ENCODE data around the gene PRR23E. TPM values are rescaled to one million over a fixed set of nuclear protein-coding genes. Genes with fewer than 3 reads are reported as not detected.

Gene PRR23E
- total RNA-seq, 1 donor from 2014 or later, result not detected

DNA sequence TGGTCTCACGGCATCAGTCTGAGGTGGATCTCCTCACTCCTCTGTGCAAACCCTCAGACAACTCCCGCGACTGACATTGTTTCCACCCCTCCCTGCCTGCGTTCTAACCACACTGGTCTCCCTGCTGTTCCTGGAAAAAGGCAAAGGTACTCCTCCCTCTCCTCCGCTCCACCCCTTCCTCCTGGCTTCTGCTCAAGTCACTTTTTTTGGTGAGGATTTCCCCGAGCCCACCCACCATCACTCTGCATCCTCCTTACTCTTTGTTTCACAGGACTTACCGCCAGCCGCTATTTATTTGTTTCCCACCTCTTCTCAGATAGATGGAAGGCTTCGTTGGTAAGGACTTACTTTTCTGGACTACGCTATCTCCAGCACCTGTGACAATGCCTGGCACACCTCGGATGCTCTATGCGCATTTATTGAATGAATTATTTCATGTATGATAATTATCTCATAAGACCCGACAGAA, 25.6 kb downstream of the PRR23E start:
- no peak for FAIRE-seq

DNA sequence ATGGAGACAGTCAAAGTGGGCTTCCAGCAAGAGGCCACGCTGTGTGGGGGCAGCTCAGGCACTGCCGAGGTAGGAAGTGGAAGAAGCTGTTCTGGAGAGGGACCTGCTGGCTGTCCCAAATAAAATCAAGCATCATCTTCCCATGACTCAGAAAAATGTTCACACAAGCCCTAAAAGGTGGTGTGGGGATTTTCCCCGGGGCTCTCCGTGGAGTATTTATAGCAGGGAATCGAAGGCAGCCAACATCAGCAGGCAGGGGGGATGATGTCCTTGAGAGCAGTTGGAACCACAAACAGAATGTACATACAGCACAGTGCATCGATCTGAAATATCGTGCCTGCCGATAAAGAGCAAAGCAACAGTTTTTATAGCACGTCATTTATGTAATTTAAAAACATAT, 27.6 kb downstream of the PRR23E start:
- Histone ChIP-seq H3K27me3 (ENCODE audit: insufficient read depth, low read length) (no peaks in the 10 kb centered on the region), H3K79me2 (ENCODE audit: insufficient read depth, low read length) (no peaks in the 10 kb centered on the region), H3K4me2 (ENCODE audit: low read length) (no peak overlapping the region), H2AFZ (ENCODE audit: low read depth, low read length) (no peak overlapping the region), H3K4me1 (ENCODE audit: insufficient read depth, low read length) (no peaks in the 10 kb centered on the region), H3K36me3 (ENCODE audit: insufficient read depth, low read length) (no peaks in the 10 kb centered on the region), H3K9me3 (ENCODE audit: insufficient read depth, low read depth, low read length) (no peaks in the 10 kb centered on the region), H3K4me3 (ENCODE audit: insufficient read depth, low read depth, low read length) (no peak overlapping the region), H3K9ac (ENCODE audit: low read length) (no peak overlapping the region), H3K27ac (ENCODE audit: low read depth, low read length) (no peak overlapping the region), H4K20me1 (ENCODE audit: insufficient read depth, low read length) (no peaks in the 10 kb centered on the region)
- peaks cover 5% of the 10 kb centered on the region for H3K9me3 Mint-ChIP-seq (ENCODE audit: unreplicated experiment)
- no peak for FAIRE-seq
- no peak overlapping the region for H3K27ac Mint-ChIP-seq (ENCODE audit: unreplicated experiment)
- no peak for DNase-seq (ENCODE audit: low read depth)
- H3K4me3 Mint-ChIP-seq (ENCODE audit: unreplicated experiment), result no peak overlapping the region
- no peaks in the 10 kb centered on the region for H3K36me3 Mint-ChIP-seq (ENCODE audit: low read depth, unreplicated experiment)
- peaks cover 19% of the 10 kb centered on the region for H3K27me3 Mint-ChIP-seq (ENCODE audit: low read depth, unreplicated experiment)
- H3K4me1 Mint-ChIP-seq (ENCODE audit: low read depth, unreplicated experiment), result peaks cover 4% of the 10 kb centered on the region
- TF ChIP-seq EZH2 (IDR thresholded peaks at IDR 0.05; ENCODE audit: insufficient read depth, low read length), result no peak
- no peak for TF ChIP-seq CTCF (IDR thresholded peaks at IDR 0.05; ENCODE audit: insufficient read depth, low read depth, low read length)

More for the DNA sequence above, 25.6 kb downstream of the PRR23E start:
- no peak overlapping the region for H3K4me3 Mint-ChIP-seq (ENCODE audit: unreplicated experiment)
- Histone ChIP-seq H3K4me2 (ENCODE audit: low read length) (no peak overlapping the region), H3K9me3 (ENCODE audit: insufficient read depth, low read depth, low read length) (no peaks in the 10 kb centered on the region), H3K79me2 (ENCODE audit: insufficient read depth, low read length) (no peaks in the 10 kb centered on the region), H3K36me3 (ENCODE audit: insufficient read depth, low read length) (no peaks in the 10 kb centered on the region), H3K27ac (ENCODE audit: low read depth, low read length) (no peak overlapping the region), H4K20me1 (ENCODE audit: insufficient read depth, low read length) (no peaks in the 10 kb centered on the region), H3K9ac (ENCODE audit: low read length) (no peak overlapping the region), H3K4me1 (ENCODE audit: insufficient read depth, low read length) (no peaks in the 10 kb centered on the region), H3K27me3 (ENCODE audit: insufficient read depth, low read length) (no peaks in the 10 kb centered on the region), H3K4me3 (ENCODE audit: insufficient read depth, low read depth, low read length) (no peak overlapping the region), H2AFZ (ENCODE audit: low read depth, low read length) (no peak overlapping the region)
- TF ChIP-seq EZH2 (IDR thresholded peaks at IDR 0.05; ENCODE audit: insufficient read depth, low read length) (no peak), CTCF (IDR thresholded peaks at IDR 0.05; ENCODE audit: insufficient read depth, low read depth, low read length) (no peak)
- H3K4me1 Mint-ChIP-seq (ENCODE audit: low read depth, unreplicated experiment), result peaks cover 4% of the 10 kb centered on the region
- no peaks in the 10 kb centered on the region for H3K36me3 Mint-ChIP-seq (ENCODE audit: low read depth, unreplicated experiment)
- H3K27ac Mint-ChIP-seq (ENCODE audit: unreplicated experiment), result no peak overlapping the region
- H3K9me3 Mint-ChIP-seq (ENCODE audit: unreplicated experiment), result no peaks in the 10 kb centered on the region
- DNase-seq (ENCODE audit: low read depth), result no peak
- peaks cover 13% of the 10 kb centered on the region for H3K27me3 Mint-ChIP-seq (ENCODE audit: low read depth, unreplicated experiment)

- H3K4me1 Mint-ChIP-seq (ENCODE audit: low read depth, unreplicated experiment), result peaks cover 4% of the 10 kb centered on the region
- no peak for DNase-seq (ENCODE audit: low read depth)
- H3K27ac ChIP-seq (ENCODE audit: low read depth, low read length), result no peak overlapping the region
- H4K20me1 ChIP-seq (ENCODE audit: insufficient read depth, low read length), result no peaks in the 10 kb centered on the region
- H3K4me2 ChIP-seq (ENCODE audit: low read length), result no peak overlapping the region
- H3K9me3 ChIP-seq (ENCODE audit: insufficient read depth, low read depth, low read length), result no peaks in the 10 kb centered on the region
- no peak overlapping the region for H3K9ac ChIP-seq (ENCODE audit: low read length)
- peaks cover 9% of the 10 kb centered on the region for H3K9me3 Mint-ChIP-seq (ENCODE audit: unreplicated experiment)
- H3K79me2 ChIP-seq (ENCODE audit: insufficient read depth, low read length), result no peaks in the 10 kb centered on the region
- no peaks in the 10 kb centered on the region for H3K4me1 ChIP-seq (ENCODE audit: insufficient read depth, low read length)
- H3K27me3 ChIP-seq (ENCODE audit: insufficient read depth, low read length), result no peaks in the 10 kb centered on the region
- H3K27me3 Mint-ChIP-seq (ENCODE audit: low read depth, unreplicated experiment), result peaks cover 20% of the 10 kb centered on the region
- no peak overlapping the region for H3K4me3 ChIP-seq (ENCODE audit: insufficient read depth, low read depth, low read length)
- H3K36me3 ChIP-seq (ENCODE audit: insufficient read depth, low read length), result no peaks in the 10 kb centered on the region
- H2AFZ ChIP-seq (ENCODE audit: low read depth, low read length), result no peak overlapping the region
- H3K4me3 Mint-ChIP-seq (ENCODE audit: unreplicated experiment), result no peak overlapping the region
- FAIRE-seq, result no peak
- TF ChIP-seq CTCF (IDR thresholded peaks at IDR 0.05; ENCODE audit: insufficient read depth, low read depth, low read length), result no peak
- TF ChIP-seq EZH2 (IDR thresholded peaks at IDR 0.05; ENCODE audit: insufficient read depth, low read length), result no peak
- H3K36me3 Mint-ChIP-seq (ENCODE audit: low read depth, unreplicated experiment), result no peaks in the 10 kb centered on the region
- H3K27ac Mint-ChIP-seq (ENCODE audit: unreplicated experiment), result no peak overlapping the region
Observed at GRCh38 chr3:127221037-127221436, 28.1 kb downstream of the PRR23E start.

All from astrocyte (in vitro differentiated cells and primary cell).